Measurements from ENCODE around the gene IL20RA.

The IL20RA gene

DNA sequence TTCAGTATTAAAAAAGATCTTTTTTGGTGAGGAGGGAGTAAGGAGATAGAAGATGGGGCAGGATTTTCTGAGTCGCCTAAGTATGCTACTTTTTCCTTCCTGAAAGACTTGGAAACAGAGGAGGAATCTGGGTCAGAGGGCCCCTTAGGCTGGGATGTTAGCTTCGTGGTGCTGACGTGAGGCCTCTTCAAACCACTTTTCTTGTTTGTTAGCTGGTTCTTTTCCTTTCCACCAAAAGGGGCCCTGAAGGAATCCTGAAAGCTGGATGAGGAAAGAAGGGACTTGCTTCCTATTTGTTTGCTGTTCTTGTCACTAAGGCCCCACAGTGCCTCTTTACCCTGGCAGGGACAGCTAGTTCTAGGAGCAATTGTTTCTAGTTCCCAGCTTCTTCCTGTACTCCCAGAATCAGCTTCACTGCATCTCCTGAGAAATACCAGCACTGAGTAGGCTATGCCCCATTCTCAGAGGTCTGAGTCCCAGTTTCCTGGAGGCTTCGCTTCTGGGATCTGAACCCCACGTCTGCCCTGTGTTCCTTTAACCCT is 2.2 kb upstream of the IL20RA start:
- in situ Hi-C loops (cut with MboI; ENCODE audit: low pct_unique_long_range_greater_than_20kb, low sequenced_read_pairs, unreplicated experiment), result no loop called here
- TF ChIP-seq, protein P1, sequence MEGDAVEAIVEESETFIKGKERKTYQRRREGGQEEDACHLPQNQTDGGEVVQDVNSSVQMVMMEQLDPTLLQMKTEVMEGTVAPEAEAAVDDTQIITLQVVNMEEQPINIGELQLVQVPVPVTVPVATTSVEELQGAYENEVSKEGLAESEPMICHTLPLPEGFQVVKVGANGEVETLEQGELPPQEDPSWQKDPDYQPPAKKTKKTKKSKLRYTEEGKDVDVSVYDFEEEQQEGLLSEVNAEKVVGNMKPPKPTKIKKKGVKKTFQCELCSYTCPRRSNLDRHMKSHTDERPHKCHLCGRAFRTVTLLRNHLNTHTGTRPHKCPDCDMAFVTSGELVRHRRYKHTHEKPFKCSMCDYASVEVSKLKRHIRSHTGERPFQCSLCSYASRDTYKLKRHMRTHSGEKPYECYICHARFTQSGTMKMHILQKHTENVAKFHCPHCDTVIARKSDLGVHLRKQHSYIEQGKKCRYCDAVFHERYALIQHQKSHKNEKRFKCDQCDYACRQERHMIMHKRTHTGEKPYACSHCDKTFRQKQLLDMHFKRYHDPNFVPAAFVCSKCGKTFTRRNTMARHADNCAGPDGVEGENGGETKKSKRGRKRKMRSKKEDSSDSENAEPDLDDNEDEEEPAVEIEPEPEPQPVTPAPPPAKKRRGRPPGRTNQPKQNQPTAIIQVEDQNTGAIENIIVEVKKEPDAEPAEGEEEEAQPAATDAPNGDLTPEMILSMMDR (IDR thresholded peaks at IDR 0.05; ENCODE audit: extremely low read depth, insufficient read depth, missing control alignments), result no peak
- DNase-seq (ENCODE audit: low spot score), result no peak

DNA sequence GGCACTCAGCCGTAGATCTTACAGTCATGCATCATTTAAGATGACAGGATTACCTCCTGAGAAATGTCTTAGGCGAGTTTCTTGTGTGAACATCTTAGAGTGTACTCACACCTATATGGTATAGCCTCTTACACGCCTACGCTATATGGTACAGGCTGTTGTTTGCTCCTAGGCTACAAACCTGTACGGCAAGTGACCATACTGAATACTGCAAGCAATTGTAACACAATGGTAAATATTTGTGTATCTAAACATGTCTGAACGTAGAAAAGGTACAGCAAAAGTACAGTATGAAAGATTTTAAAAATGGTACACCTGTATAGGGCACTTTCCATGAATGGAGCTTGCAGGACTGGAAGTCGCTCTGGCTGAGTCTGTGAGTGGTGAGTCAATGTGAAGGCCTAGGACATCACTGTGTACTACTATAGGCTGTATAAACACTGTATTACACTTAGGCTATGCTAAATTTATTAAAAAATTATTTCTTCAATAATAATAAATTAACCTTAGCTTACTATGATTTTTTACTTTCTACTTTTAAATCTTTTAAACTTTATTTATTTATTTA is 541 bp upstream of the IL20RA start:
- no peak for DNase-seq (ENCODE audit: low spot score)
- in situ Hi-C loops (cut with MboI; ENCODE audit: low pct_unique_long_range_greater_than_20kb, low sequenced_read_pairs, unreplicated experiment), result no loop called here
- TF ChIP-seq, protein P1 (IDR thresholded peaks at IDR 0.05; ENCODE audit: extremely low read depth, insufficient read depth, missing control alignments), result no peak

DNA sequence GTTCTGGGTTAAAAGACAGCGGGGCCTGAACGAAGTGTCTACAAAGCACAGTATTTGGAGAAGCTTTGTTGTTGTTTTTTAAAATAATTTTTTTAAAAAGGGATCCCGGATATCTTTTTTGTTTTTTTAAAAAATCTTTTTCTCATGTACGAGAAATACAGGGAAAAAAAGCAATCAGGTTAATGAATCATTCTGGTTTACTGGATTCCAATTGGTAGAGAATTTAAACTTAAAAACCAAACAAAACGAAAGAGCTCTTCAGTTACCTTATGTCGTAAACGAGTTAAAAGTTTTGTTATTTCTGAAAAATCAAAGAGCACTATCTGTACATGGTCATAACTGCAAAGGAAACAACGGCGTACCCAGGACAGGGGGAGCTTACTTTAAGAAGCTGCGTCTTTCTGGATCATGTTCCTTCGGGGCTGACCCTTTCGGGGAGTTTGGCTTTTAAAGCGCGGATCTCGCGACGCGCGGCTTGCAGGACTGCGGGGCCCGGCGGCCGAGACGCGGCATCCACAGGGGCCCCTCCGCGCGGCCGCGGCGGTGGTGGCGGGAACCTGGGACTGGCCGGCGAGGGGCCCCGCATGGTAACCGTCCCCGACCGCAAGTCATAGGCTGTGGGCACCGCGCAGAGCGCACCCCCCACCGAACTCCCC is 927 bp downstream of the IL20RA start:
- TF ChIP-seq, protein P1 (IDR thresholded peaks at IDR 0.05; ENCODE audit: extremely low read depth, insufficient read depth, missing control alignments), result no peak
- in situ Hi-C loops (cut with MboI; ENCODE audit: low pct_unique_long_range_greater_than_20kb, low sequenced_read_pairs, unreplicated experiment), result no loop called here
- DNase-seq (ENCODE audit: low spot score), result peak; percentile 38

DNA sequence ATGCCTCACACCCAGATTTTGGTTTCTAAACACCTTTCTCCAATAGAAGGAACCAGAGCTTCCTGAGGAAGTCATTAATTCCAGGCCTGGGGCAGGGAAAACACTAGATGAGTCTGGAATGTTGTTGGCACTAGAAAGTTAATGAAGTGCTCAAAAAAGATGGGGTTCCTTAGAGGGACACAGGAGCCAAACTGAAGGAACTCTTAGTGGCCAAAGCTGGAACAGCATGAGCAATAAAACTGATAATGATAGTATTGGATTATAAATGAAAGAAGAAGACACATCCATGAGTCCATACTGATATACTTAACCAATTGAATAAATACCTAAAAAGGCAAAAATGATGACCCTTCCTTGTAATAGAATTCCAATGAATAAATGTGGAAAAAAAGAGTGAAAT is 4.4 kb downstream of the IL20RA start:
- no peak for DNase-seq (ENCODE audit: low spot score)
- TF ChIP-seq, protein P1 (IDR thresholded peaks at IDR 0.05; ENCODE audit: extremely low read depth, insufficient read depth, missing control alignments), result no peak
- in situ Hi-C loops (cut with MboI; ENCODE audit: low pct_unique_long_range_greater_than_20kb, low sequenced_read_pairs, unreplicated experiment), result no loop called here

DNA sequence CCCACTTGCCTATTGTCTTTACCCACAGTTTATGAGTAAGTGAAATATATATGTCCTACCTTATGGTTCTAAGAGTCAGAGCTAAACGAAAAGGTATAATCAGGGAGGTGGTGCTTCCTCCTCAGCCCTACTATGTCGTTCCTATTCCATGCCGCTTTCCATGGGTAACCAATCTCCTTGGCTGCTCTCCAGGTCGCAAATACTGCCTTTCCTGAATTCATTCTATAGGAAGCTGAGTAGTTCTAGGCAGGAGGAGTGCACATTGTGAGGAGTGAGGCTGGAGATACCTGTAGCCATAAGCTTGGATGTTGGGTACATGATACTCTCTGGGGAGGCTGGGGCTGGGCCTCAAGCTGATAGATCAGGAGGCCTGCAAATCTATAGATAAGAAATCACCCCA is 5.8 kb downstream of the IL20RA start:
- TF ChIP-seq, protein P1 (IDR thresholded peaks at IDR 0.05; ENCODE audit: extremely low read depth, insufficient read depth, missing control alignments), result no peak
- no peak for DNase-seq (ENCODE audit: low spot score)
- in situ Hi-C loops (cut with MboI; ENCODE audit: low pct_unique_long_range_greater_than_20kb, low sequenced_read_pairs, unreplicated experiment), result no loop called here

DNA sequence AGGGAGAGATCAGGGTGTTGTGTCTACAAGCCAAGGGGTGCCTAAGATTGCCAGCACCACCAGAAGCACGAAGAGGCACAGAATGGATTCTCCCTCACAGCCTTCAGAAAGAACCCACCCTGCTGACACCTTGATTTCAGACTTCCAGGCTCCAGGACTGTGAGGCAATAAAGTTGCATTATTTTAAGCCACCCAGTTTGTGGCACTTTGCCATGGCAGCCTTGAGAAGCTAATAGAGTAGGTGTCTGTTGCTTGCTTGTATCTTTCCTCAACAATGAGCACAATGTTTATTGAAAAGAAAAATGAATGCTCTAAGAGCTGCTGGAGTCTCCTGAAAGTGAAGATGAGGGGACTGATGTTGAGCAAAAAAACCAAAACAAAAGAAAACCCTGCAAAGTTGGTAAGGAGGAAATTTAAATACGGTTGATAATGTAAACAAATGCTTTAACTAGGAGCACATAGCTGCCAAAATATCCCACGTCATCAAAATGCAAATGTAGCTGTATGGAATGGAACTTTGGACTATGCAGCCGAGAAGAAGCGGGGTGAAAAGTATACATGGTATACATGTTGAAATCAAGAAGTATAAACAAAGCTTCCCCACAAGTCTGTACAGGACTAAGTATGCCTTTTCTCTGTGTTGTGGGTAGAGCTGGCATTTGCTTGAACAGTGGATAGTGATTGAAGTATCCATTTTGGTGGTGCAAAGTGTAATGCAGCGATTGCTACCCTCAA is 8.0 kb downstream of the IL20RA start:
- no peak for DNase-seq (ENCODE audit: low spot score)
- in situ Hi-C loops (cut with MboI; ENCODE audit: low pct_unique_long_range_greater_than_20kb, low sequenced_read_pairs, unreplicated experiment), result no loop called here
- TF ChIP-seq, protein P1 (IDR thresholded peaks at IDR 0.05; ENCODE audit: extremely low read depth, insufficient read depth, missing control alignments), result no peak
